ENCODE measurements around the gene P3H1.
"Not testable (repeated sequence)": the region's sequence is repeated elsewhere in the genome, so short reads cannot be mapped to it uniquely, and the experiment has no call there.

Gene P3H1

DNA sequence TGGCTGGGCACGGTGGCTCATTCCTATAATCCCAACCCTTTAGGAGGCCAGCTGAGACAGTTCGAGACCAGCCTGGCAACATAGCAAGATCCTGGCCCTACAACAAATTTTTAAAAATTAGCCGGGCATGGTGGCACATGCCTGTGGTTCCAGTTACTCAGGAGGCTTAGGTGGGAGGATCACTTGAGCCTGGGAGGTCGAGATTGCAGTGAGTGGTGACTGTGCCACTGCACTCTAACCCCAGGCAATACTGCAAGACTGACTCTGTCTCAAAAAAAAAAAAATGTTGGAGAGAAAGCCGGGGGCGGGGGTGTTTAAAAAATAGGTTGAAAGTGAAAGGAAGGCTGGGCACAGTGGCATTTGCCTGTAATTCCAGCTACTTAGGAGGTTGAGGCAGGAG, 43.3 kb downstream of the P3H1 start:
- no peak for DNase-seq

DNA sequence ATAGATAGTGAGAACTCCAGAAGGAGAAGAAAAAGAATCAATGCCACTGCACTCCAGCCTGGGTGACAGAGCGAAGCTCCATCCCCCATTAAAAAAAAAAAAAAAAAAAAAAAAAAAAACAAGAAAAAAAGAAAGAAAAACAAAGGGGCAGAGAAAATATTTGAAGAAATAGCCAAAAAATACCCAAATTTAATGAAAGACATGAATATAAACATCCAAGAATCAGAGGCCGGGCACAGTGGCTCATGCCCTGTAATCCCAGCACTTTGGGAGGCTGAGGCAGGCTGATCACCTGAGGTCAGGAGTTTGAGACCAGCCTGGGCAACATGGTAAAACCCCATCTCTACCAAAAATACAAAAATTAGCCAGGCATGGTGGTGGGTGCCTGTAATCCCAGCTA, 44.4 kb downstream of the P3H1 start:
- not testable (repeated sequence) for DNase-seq

DNA sequence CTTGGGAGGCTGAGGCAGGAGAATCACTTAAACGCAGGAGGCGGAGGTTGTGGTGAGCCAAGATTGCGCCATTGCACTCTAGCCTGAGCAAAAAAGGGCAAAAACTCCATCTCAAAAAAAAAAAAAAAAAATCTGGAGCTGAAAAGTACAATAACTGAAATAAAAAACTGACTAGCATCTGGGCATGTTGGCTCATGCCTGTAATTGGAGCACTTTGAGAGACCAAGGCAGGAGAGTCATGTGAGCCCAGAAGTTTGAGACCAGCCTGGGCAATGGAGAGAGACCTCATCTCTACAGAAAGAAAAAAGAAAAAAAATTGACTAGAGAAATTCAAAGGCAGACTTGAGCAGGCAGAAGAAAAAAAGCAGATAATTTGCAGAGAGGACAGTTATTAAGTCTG, 44.9 kb downstream of the P3H1 start:
- no peak for DNase-seq

DNA sequence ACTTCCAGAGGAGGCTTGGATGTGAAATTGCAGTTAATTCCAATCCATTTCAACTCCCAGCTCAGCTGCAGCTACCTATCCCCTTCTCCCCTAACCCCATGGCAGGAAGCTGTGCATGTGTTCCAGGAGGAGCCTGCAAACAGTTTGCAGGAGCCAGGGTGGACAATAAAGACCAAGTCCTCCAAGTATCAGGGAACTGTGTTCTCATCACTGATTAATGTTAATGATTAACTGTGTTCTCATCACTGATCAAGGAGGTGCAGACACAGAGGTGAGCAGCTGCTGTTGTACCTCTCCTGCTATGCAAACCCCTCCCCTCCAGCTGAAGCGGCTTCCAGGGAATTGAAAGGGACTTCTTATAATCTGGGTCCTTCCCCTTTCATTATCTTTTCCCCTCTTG, 46.0 kb downstream of the P3H1 start:
- DNase-seq: no peak

DNA sequence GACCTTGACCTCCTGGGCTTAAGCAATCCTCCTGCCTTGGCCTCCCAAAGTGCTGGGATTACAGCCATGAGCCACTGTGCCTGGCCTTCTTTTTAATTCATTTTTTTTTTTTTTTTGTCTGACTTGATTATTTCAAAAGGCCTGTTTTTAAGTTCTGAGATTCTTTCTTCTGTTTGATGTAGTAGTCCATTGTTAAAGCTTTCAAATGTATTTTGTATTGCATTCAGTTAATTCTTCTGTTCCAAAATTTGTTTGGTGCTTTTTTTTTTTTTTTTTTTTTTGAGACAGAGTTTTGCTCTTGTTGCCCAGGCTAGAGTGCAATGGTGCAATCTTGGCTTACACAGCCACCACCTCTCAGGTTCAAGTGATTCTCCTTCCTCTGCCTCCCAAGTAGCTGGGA, 52.4 kb downstream of the P3H1 start:
- not testable (repeated sequence) for DNase-seq

DNA sequence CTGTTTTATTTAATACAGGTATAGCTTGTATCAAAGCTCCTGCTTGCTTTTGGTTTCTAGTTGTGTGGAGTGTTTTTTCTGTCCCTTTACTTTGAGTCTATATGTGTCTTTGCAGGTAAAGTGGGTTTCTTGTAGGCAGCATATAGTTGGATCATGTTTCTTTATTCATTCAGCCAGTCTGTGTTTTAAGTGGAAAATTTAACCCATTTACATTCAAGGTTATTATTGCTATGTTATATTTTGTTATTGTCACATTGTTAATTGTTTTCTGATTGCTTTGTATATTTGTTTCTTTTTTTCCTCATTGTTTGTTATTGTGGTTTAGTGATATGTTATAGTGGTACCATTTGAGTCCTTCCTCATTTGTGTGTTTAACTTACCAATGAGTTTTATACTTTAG, 53.5 kb downstream of the P3H1 start:
- DNase-seq: no peak

DNA sequence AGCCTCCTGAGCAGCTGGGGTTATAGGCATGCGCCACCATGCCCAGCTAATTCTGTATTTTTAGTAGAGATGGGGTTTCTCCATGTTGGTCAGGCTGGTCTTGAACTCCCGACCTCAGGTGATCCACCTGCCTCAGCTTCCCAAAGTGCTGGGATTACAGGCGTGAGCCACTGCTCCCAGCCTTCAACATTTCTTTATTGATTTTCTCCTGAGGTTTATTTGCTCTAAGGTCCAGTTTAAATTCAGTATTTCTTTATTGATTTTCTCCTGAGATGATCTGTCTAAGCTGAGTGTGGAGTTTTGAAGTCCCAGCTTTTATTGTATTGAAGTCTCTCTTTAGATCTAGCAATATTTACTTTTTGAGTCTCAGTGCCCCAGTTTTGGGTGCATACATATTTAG, 54.0 kb downstream of the P3H1 start:
- DNase-seq: not testable (repeated sequence)

DNA sequence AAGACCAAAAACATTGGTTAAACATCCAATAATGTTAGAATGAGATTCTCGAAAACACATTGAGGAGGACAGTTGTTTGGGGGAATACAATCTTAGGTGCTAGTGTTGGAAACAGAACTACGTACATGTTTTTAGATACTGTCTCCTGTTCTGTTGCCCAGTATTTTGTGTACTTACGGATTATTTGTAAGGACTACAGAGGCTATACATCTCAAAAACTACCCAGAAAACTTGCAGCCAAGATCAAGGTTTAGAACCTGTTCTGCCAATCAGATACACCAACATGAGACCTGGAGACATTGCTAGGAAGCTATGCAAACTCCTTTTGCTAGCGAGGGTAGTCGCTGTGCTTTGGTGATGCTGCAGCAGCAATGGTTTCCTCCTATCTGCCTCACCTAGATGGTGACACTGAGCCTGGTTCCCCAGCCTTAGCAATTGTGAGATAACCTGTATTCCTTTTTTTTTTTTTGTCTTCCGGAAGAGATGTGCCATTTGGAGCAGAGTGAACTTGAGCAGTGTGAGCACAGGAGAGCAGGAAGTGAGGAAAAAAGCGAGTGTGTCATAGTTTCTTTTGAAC, 62.9 kb downstream of the P3H1 start:
- no peak for DNase-seq

DNA sequence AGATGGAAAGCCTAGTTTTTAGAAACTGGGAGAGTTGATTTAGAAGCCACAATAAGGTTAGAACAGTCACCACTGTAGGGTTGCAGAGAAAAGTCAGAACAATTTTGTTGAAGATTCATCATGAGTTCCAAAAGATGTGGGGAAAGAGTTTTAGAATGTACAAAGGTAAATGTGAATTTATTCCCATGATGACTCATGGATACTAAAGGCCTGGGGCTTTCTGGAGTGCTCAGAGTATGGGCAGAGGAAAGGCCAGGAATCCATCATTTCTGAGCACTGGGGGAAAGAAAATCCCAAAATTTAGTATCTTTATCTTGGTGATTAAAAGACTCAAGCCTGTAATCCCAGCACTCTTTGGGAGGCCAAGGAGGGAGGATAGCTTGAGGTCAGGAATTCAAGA, 66.8 kb downstream of the P3H1 start:
- no peak for DNase-seq

DNA sequence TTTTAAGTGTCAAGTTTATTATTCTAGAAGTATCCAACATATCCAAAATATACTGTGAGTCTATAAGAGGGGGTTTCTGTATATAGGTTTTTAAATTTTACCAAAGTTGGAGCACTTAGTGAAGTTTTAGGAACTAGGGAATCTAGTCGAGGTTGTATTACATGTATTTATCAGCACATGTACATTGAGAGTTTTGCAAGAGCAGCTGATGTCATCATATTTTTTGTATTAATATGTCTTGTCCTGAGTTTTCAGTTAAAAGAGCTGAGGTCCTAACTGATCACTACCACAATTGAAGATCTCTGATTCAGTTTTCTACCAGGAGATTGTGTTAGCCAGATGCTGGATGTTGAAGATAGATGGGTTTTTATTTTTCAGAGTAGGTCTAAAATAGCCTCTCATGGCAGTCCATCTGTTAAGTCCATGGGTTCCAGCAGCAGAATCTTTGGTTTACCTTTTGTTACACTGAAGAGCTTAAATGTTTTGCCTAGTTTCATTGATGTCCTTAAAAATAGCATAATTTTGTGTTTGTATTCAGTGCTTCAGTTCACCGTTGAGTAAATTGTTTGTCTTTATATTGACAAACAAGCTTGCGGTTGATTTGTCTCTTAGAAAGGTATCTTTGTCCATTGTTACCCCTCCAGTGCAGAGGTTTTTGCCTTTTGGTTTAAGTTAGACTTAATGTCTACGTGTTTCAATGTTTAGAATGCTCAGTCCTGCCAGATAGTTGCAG, 68.6 kb downstream of the P3H1 start:
- no peak for DNase-seq
